NCI-H187 treated with DMSO at 0.1 percent for 48 hours (cell line): Measurements from ENCODE around the gene CHP2.
"Not testable (repeated sequence)": the region's sequence is repeated elsewhere in the genome, so short reads cannot be mapped to it uniquely, and the experiment has no call there.

Source experiments
- DNase-seq: peaks from one replicate; lab custom pipeline; 2025; lab: John Stamatoyannopoulos, UW

Gene CHP2

DNA sequence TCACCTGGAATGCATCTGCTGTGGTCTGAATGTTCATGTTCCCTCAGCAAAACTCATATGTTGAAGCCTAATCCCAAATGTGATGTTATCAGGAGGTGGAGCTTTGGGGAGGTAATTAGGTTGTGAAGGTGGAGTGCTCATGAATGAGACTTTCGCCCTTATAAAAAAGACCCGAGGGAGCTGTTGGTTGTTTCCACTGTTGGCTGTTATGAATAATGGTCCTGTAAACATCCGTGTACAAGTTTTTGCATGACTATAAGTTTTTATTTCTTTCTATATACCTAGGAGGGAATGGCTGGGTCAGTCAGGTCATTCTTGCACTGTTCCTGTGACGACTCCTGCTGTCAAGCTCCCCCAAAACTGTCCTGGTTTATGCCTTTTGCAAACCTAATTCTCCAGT is 9.6 kb upstream of the CHP2 start:
- no peak for DNase-seq

DNA sequence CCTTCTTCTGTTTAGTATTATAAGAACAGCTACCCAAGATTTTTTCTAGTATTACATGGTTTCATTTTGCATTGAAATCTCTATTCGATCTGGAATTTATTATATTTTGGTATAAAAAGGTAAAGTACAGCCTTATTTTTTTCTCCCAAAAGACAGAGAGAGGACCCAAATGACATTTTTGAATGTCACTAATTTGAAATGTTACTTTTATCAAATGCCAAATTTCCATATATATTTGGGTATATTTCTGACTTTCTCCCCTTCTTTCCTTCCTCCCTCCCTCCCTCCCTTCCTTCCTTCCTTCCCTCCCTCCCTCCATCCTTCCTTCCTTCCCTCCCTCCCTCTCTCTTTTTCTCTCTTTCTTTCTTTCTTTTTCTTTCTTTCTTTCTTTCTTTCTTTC is 6.2 kb upstream of the CHP2 start:
- no peak for DNase-seq

DNA sequence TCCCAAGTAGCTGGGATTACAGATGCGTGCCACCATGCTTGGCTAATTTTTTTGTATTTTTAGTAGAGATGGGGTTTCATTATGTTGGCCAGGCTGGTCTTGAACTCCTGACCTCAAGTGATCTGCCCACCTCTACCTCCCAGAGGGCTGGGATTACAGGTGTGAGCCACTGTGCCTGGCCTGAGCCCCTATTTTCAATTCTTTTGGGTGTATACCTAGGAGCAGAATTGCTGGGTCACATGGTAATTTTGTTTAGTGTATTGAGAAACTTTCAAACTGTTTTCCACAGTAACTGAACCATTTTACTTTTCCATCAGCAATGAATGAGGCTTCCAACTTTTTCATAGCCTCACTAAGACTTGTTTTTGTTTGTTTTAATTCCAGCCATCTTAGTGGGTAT is 3.8 kb upstream of the CHP2 start:
- DNase-seq, result not testable (repeated sequence)

DNA sequence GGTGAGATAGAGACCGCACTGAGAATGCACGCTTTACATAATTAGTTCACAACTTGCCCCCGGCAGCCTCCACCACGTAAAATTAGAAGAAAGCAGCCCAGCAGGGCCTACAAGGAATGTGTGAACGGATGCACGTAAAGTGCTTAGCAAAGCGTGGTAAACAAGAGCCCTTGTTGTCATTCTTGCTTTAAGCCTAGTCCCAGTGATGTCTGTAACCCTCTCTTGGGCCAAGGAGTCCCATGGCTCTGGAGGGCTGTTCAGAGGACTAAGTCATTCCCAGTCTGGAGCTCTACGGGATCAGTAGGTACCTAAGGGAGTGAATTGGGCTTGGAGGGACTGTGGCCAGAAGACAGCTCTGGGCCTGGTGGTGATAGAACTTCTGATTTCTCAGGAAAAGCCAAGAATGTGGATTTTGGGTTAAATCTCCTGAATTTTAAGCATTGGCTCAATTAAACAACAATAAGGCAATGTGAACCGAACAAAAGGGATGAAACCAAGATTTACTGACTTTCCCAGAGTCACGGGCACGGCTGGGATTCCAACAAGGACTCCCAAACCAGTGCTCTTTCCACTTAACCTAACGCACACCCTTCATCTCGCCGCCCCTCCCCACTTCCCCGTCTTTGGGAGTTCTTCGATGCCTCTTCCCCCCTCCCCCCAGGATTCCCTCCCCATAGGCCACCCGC is 775 bp upstream of the CHP2 start:
- DNase-seq, result no peak

DNA sequence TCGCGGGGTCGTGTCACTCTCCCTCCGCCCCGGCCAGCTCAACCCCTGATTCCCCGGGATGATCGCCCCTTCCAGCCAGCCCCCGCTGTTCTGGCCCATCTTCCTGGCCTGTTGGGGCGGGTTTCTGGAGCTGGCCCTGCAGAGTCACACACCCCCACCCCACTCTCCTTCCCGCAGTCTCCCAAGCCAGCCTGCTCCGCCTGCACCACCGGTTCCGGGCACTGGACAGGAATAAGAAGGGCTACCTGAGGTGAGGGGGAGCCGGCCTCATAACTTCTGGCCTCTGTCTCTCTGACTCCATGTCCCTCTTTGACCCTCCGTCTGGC is 621 bp downstream of the CHP2 start:
- DNase-seq, result no peak

DNA sequence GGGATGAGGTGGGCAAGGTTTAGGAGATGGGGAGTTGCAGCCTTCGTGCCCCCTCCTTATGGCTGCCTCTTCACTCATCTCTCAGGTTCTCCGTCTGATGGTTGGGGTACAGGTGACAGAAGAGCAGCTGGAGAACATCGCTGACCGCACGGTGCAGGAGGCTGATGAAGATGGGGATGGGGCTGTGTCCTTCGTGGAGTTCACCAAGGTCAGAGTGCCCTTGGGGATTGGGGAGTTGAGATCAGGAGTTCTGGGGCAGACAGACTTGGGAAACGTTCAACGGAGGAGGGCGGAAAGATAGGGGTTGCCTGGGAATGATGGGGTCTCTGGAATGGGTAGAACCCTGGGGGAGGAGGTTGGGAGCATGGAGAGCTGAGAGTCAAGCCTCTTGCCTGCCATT is 2.3 kb downstream of the CHP2 start:
- DNase-seq, result no peak

DNA sequence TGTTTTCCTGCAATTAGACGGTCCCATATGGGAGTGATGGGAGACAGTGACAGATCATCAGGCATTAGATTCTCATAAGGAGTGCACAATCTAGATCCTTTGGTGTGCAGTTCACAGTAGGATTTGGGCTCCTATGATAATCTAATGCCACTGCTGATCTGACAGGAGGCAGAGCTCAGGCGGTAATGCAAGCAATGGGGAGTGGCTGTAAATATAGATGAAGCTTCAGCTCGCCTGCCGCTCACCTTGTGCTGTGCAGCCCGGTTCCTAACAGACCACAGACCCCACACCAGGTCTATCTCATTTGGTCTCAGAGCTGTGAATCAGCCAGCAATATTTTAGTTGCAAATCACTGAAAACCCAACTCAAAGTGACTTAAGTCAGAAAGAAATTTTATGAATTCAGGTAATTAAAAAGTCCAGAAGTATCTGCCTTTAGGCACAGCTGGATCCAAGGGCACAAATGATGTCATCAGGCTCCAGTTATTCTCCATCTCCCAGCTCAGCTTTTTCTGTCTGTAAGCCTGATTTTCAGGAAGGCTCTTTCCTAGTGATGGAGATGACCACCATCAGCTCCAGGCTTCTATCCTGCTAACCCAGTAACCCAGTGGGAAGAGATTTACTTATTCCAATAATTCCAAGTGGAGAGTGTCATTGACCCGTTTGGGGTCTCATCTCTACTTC is 3.3 kb downstream of the CHP2 start:
- no peak for DNase-seq

DNA sequence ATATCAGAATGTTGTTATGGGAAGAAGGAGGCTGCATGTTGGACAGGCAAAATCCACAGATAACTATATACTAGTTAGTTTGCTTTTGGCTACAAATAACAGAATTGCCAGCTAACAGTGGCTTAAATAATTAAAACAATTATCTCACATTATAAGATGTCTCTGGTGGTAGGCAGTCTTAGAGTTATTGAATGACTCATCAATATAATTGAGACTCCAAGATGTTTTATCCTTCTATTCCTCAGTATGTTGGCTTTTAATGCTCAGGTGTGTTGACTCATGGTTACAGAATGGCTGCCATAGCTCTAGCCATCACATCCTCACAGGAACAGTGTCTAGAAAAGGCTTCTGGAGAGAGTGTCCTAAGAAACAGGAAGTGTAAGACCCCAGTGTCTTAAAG is 11.1 kb downstream of the CHP2 start:
- DNase-seq, result no peak

DNA sequence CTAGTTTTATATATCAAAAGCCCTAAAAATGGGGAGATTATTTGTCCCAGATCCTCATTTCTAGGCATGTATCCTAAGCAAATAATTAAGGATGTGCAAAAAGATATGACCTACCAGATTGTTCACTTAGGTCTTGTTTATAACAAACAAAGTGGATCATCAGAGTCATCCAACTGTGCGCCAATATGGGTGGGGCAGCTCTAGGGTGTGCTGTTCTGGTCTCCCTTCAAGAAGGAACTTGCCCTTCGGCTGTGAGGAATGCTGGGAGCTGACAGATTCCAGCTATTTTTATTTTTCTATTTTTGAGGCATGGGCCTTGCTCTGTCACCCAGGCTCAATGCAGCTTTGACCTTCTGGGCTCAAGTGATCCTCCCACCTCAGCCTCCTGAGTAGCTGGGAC is 13.8 kb downstream of the CHP2 start:
- DNase-seq, result no peak

DNA sequence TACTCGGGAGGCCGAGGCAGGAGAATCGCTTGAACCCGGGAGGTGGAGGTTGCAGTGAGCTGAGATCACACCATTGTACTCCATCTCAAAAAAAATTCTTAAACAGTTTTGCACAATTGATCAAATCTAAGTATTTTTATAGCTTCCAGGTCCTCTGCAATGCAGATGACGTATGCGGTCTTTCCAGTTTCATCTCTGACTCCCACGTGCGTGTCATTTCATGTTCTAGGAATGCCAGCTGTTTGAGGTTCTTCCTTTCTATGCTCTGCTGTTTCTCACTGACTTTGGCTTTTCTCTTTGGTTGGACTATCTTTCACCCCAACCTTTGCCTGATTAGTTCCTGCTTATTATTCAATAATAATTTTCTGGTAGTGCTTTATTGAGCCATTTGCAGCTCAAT is 16.2 kb downstream of the CHP2 start:
- no peak for DNase-seq

DNA sequence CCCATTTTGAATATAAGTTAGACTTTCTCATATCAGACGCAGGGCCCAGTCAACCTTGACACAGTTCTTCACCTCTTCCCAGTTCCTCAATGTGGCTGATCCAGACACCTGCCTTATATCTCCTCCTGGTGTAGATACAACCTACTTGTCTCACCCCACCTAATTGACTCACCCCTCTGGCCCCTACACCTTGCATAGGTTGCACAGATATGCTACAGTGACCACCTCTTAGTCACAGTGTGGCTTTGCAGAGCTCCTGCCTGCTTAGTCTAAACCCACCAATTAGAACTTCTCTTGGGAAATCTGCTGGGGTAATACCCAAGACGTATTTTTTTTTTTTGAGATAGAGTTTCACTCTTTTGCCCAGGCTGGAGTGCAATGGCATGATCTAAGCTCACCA is 16.8 kb downstream of the CHP2 start:
- no peak for DNase-seq

DNA sequence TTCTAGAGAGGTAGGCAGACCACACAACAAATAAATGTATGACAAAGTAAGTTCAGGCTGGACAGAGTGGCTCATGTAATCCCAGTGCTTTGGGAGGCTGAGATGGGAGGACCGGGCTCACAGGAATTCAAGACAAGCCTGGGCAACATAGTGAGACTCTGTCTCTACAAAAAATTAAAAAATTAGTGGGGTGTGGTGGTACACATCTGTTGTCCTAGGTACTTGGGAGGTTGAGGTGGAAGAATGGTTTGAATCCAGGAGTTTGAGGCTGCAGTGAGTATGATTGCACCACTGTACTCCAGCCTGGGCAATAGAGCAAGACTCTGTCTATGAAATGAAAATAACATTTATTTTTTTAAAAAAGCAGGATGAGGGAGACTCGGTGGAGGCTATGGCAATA is 18.5 kb downstream of the CHP2 start:
- no peak for DNase-seq

DNA sequence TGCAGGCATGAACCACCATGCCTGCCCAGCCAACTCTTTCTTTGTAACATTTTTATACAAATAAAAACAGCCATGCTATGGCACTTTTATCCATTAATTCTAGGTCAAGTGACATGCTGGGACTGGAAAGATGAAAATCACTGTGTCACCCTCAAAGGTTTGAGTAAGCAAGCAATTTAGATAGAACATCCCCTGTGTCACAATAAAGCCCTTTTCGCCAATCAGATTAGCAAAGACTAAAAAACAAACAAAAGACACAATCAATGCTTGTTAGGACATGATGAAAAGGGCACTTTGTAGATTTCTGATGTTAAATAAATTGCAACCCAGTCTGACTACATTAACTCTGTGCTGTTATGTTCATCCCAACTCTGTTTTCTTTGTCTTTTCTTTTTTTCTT is 26.4 kb downstream of the CHP2 start:
- no peak for DNase-seq

DNA sequence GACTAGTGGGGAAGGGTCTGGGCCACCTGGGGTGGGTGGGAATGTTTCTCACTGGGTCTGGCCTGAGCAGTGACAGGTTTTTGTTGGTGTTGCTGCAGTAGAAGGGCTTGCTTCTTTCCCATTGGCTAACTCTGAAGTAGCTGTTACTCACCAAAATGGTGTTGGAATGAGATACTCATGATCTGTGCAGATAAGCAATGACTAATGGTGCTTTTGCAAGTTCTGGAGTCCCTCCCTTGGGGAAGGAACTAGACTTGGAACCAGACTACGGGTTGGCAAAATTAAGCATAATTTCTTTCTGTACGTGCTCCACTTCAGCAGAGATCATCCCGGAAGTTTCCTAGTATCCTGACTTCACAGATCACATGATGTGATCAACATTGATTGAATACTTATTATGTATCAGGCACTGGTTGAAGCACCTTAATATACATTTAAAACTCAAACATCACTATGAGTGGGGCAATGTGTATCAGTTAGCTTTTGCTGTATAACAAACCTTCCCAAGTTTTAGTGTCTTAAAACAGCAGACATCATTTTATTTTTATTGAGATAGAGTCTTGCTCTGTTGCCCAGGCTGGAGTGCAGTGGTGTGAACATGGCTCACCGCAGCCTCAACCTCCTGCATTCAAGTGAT is 30.1 kb downstream of the CHP2 start:
- DNase-seq, result no peak

DNA sequence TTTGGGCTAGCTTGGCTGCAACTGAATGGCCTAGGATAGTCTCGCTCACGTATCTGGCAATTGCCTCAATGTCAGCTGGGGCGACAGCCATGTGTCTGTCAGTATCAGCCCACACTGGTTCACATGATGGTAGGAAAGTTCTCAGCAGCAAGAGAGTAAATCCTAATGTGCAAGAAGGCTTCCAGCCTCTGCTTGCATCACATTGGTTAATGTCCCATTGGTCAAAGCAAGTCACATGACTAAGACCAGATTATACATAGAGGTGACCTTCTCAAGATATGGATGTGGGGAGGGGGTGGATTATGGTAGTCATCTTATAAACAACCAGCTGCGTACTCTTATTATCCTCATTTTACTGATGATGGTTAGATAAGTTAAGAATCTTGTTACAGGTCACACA is 31.0 kb downstream of the CHP2 start:
- no peak for DNase-seq

DNA sequence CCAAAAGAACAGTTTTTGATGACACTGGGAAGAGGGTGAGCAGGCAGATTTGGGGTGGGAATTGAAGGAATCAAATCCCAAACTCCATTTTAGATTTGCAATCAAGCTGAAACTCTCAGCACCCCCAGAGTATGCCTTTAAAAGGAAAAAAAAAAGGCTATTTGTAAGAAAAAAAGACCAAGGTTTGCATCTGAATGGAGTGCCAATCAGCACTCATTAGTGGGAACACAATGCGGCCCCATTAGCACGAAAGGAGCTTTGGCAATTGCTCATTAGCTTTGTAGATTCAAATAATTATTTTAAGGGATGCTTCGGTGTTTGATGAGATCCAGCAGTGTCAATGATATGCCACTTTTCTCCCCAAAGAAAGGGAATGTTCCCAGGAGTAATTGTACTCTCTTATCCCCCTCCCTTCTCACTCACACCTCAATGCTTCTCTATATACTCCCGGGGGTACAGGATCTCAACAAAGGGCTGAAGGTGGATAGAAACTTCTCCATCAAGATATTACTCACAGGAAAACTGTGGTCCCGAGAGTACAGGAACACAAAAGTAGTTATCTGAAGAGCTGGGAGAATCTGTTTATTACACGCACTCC is 32.2 kb downstream of the CHP2 start:
- no peak for DNase-seq

DNA sequence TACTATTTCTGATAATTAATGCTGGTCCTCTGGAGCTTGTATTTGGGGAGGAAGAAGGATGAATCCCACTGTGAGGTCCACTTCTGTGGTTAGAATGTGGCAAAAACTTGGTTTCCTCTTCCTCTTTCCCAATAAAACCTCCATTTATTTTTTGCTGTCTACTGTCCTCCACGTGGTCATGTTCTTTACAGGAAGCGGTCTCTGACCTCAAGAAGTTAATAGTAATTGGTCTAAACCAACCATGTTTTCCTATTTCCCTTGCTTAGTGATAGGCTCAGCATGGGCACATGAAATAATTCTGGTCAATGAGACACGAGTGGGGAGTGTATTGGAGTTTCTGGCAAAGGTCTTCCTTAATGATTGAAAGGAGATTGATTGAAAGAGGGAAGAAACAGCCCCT is 33.9 kb downstream of the CHP2 start:
- no peak for DNase-seq

DNA sequence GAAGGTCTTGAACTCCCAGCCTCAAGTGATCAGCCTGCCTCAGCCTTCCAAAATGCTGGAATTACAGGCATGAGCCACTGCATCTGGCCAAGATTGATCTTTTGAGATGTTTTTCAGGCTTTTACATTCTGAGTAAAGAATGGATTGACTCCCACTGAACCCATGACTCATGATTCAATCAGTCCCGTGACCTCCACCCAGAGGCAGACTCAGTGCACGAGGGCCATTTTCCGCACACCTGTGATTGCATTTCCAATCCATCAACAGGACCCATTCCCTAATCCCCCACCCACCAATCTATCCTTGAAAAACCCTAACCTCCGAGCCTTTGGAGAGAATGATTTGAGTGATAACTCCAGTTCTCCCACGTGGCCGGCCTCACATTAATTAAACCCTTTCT is 40.6 kb downstream of the CHP2 start:
- no peak for DNase-seq

DNA sequence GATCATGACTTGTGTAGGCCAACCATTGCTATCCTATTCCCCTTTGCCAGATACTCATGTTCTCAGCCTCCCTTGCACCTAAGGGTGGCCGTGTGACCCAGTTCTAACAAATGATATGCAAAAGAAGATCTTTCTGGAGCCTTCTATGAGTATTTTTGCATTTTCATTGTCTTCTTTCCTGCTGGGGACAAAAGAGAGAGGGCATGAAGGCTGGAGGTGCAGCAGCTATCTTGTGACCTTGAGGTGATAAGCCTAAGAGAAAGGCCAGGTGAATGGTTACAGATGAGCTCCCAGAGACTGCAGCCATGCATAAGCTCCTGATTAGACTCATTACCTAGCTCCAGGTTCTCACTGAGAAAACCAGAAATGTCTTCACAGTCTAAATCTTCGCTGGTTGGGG is 42.1 kb downstream of the CHP2 start:
- no peak for DNase-seq

DNA sequence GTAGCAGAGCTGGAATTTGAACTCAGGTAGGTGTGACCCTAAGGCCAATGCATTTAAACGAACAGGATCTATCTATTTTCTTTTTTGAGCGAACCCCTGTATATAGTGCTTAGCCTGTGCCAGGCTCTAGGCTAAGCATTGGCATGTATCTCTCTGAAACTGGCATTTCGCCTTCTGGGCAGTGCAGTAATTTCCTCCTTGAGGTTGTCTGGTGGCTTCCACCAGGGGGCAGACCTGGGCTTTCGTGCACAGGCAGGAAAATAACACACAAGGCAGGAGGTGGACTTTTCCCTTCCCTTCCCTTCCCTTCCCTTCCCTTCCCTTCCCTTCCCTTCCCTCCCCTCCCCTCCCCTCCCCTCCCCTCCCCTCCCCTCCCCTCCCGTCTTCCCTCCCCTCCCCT is 46.6 kb downstream of the CHP2 start:
- DNase-seq, result no peak

DNA sequence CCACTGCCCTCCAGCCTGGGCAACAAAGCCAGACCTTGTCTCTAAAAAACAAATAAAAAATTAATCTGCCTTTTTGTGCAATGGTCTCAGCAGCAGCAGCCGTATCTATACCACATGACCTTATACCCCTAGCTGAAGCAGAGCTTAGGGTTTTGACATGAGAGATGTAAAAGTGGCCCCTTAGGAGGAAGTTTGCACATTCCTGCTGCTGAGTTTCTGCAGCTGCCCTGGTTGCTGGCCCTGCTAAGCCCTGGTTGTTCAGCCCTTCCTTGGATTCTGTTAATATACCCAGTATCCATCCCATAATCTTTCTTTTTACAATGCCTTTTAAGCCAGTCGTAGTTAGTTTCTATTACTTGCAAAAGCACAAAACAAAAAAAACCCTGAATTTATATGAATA is 48.0 kb downstream of the CHP2 start:
- DNase-seq, result no peak

DNA sequence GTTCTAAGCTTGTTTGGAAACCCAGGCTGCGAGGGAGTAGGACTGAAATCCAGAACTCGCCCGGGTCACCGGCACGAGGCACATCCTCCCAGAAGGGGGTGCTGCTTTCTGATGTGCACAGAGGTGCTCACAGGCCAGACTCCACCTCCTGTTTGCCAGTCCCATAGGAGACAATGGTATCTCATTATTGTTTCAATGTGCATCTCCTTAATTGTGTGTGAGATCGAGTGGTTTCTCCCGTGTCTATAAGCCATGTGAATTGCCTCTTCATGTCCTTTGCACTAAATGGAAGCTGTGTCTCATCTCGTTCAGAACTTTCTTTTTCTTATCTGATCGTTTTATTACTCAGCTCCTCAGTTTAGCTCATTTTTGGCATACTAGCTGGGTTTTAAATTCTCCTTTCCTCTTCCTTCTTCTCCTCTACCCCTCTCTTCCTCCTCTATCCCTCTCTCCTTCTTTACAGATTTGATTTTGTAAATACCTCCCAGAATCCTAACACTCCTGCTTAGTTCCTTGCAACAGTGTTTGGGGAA is 48.8 kb downstream of the CHP2 start:
- DNase-seq, result no peak

DNA sequence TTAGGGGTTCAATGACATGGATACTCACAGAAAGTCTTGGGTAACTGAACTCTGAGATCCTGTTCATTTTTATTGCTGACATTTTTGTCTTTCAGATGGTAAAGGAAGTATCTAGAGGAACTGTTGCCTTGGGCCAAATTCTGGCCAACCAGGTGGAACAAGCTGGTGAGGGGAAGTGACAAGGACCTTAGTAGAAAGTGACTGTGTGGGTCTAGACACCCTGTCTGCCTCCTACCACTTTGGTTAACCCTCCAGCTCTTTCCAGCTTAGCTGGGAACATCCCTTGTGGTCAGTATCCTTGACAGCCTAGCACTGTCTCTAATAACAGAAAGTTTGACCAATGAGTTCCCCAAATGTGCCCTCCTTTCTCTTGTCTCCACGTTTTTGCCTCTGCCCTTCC is 52.2 kb downstream of the CHP2 start:
- no peak for DNase-seq
